Natural killer cell (primary cell): Measurements from ENCODE around the gene ADCY5. TPM values are rescaled to one million over a fixed set of nuclear protein-coding genes. Genes with fewer than 3 reads are reported as not detected.

ENCODE experiments used
- ATAC-seq, 3 donors: fragments of 150-1000 bp in 2 of 3; fragments of 200-7000 bp in 1 of 3; cut with Tn5 transposase; 1 replicate in 1 of 3; 2 replicates in 2 of 3; pipeline ENCODE4 v1.10.0; 2021; ENCODE audit warnings: mild to moderate bottlenecking in 2 of 3, moderate library complexity in 2 of 3
- DNase-seq, 2 donors: peaks; one replicate each; pipeline versions ENCODE4 v3.0.0 to v3.0.0-alpha.2; 2013 to 2021; ENCODE audit warnings: mixed read lengths in 1 of 2
- H3K27ac ChIP-seq: one replicate; pipeline ENCODE4 v1.5.1; 2013; ENCODE audit warnings: mild to moderate bottlenecking, low read length
- H3K27me3 ChIP-seq: one replicate; pipeline ENCODE4 v1.6.1; 2013; ENCODE audit warnings: low read length; ENCODE audit not compliant: control insufficient read depth, insufficient read depth
- H3K36me3 ChIP-seq: one replicate; pipeline ENCODE4 v1.6.1; 2013; ENCODE audit warnings: low read length; ENCODE audit not compliant: control insufficient read depth, insufficient read depth
- H3K4me1 ChIP-seq: one replicate; pipeline ENCODE4 v1.6.1; 2013; ENCODE audit warnings: low read length; ENCODE audit not compliant: control insufficient read depth, insufficient read depth
- H3K4me3 ChIP-seq: one replicate; pipeline ENCODE4 v1.5.1; 2013; ENCODE audit warnings: low read length
- H3K9me3 ChIP-seq: one replicate; pipeline ENCODE4 v1.6.1; 2013; ENCODE audit warnings: low read length; ENCODE audit not compliant: control insufficient read depth, insufficient read depth
- H3K27ac Mint-ChIP-seq, 2 donors: one replicate each; pipeline ENCODE4 v1.8.0; 2022; ENCODE audit warnings: mild to moderate bottlenecking in 2 of 2, mixed read lengths in 2 of 2, moderate library complexity in 1 of 2
- H3K27me3 Mint-ChIP-seq, 2 donors: one replicate each; pipeline ENCODE4 v1.8.0; 2022; ENCODE audit warnings: low read depth in 2 of 2, mixed read lengths in 2 of 2
- H3K36me3 Mint-ChIP-seq: one replicate; pipeline ENCODE4 v1.8.0; 2022; ENCODE audit warnings: mixed read lengths
- H3K4me1 Mint-ChIP-seq, 2 donors: one replicate each; pipeline ENCODE4 v1.8.0; 2022; ENCODE audit warnings: mixed read lengths in 2 of 2
- H3K4me3 Mint-ChIP-seq: one replicate; pipeline ENCODE4 v1.8.0; 2022; ENCODE audit warnings: mild to moderate bottlenecking, moderate library complexity, mixed read lengths
- H3K9me3 Mint-ChIP-seq, 2 donors: one replicate each; pipeline ENCODE4 v1.8.0; 2022; ENCODE audit warnings: mixed read lengths in 2 of 2
- CTCF ChIP-seq: fragments of 200-600 bp; IDR thresholded peaks from one replicate; pipeline ENCODE4 v1.8.0; 2022; ENCODE audit warnings: antibody characterized with exemption
- WGBS: methylation state at CpG from one replicate; pipeline ENCODE4 v1.1.7; 2013; ENCODE audit warnings: missing lambda C conversion rate; ENCODE audit not compliant: insufficient coverage; 5-methylcytosine and 5-hydroxymethylcytosine counted together
- intact Hi-C: fragments of 100-400 bp; cut with micrococcal nuclease; formaldehyde crosslinking; loops from one replicate; pipeline ENCODE4 v1.14.2; 2022
- total RNA-seq, 4 donors: library from RNA; stranded (reverse); fragments of 120-200 nt in 1 of 4; gene quantifications; one replicate each; pipeline versions ENCODE4 v1.2.3 to v1.2.4, GENCODE V29; 2013 to 2022

ADCY5 gene
- total RNA-seq, 3 donors from 2014 or later (not counting 1 experiment from before 2014, with no cell fraction given), result not detected

- intact Hi-C loops, result loop anchor here (10.0 kb wide), 1 partner anchor 112 kb away; no protein-coding TSS in a partner anchor
- 91% methylated on average over 7 of the region's 7 CpGs for WGBS
- ATAC-seq, result no peak
These were observed 6.0 kb downstream of the ADCY5 start for GRCh38 chr3:123442908-123443307.

GRCh38 chr3:123442125-123442524 lies 6.8 kb downstream of the ADCY5 start:
- intact Hi-C loops, result loop anchor here (10.0 kb wide), 1 partner anchor 113 kb away; no protein-coding TSS in a partner anchor
- Histone ChIP-seq H3K4me1 (no peaks in the 10 kb centered on the region), H3K9me3 (no peaks in the 10 kb centered on the region), H3K4me3 (no peak overlapping the region), H3K27me3 (peaks cover 5% of the 10 kb centered on the region), H3K27ac (no peak overlapping the region), H3K36me3 (no peaks in the 10 kb centered on the region)
- H3K27ac Mint-ChIP-seq, result no peak overlapping the region
- H3K4me1 Mint-ChIP-seq, result no peaks in the 10 kb centered on the region
- no peaks in the 10 kb centered on the region for H3K9me3 Mint-ChIP-seq
- H3K36me3 Mint-ChIP-seq, result no peaks in the 10 kb centered on the region
- H3K4me3 Mint-ChIP-seq, result no peak overlapping the region
- H3K27me3 Mint-ChIP-seq, result peaks cover 43 to 46% of the 10 kb centered on the region in 2 donors
- TF ChIP-seq CTCF, result no peak
- no peak for ATAC-seq
- 90% methylated on average over 9 of the region's 9 CpGs for WGBS
- no peak for DNase-seq

More at GRCh38 chr3:123442908-123443307, 6.0 kb downstream of the ADCY5 start:
- H3K27ac Mint-ChIP-seq, result no peak overlapping the region
- no peak overlapping the region for H3K27ac ChIP-seq
- no peak overlapping the region for H3K4me3 Mint-ChIP-seq
- no peak for DNase-seq
- no peaks in the 10 kb centered on the region for H3K4me1 Mint-ChIP-seq
- no peak overlapping the region for H3K4me3 ChIP-seq
- H3K36me3 ChIP-seq, result no peaks in the 10 kb centered on the region
- no peaks in the 10 kb centered on the region for H3K9me3 Mint-ChIP-seq
- no peak for TF ChIP-seq CTCF
- H3K36me3 Mint-ChIP-seq, result no peaks in the 10 kb centered on the region
- H3K27me3 Mint-ChIP-seq, result peaks cover 45 to 49% of the 10 kb centered on the region in 2 donors
- H3K9me3 ChIP-seq, result no peaks in the 10 kb centered on the region
- H3K4me1 ChIP-seq, result no peaks in the 10 kb centered on the region
- H3K27me3 ChIP-seq, result peaks cover 7% of the 10 kb centered on the region

- no peak overlapping the region for H3K4me3 ChIP-seq
- Mint-ChIP-seq H3K27ac (no peak overlapping the region), H3K27me3 (peaks cover 22 to 31% of the 10 kb centered on the region in 2 donors), H3K4me1 (no peaks in the 10 kb centered on the region), H3K9me3 (no peaks in the 10 kb centered on the region), H3K4me3 (no peak overlapping the region), H3K36me3 (no peaks in the 10 kb centered on the region)
- intact Hi-C loops, result loop anchor here (10.0 kb wide), 1 partner anchor 115 kb away; no protein-coding TSS in a partner anchor
- peaks cover 1% of the 10 kb centered on the region for H3K27me3 ChIP-seq
- 79% methylated on average over 9 of the region's 9 CpGs for WGBS
- no peaks in the 10 kb centered on the region for H3K4me1 ChIP-seq
- no peak for DNase-seq
- H3K9me3 ChIP-seq, result no peaks in the 10 kb centered on the region
- ATAC-seq, result no peak
- TF ChIP-seq CTCF, result no peak
- no peaks in the 10 kb centered on the region for H3K36me3 ChIP-seq
- H3K27ac ChIP-seq, result no peak overlapping the region
These were observed 8.9 kb downstream of the ADCY5 start for GRCh38 chr3:123439806-123440580.
